Stimulated activated CD4-positive, alpha-beta T cell treated with anti-CD3 and anti-CD28 coated beads, Interleukin-4, amount 100 ng/mL, for 24 hours (primary cell): ENCODE results near the gene PPP1R3G.
"Not testable (repeated sequence)": the region's sequence is repeated elsewhere in the genome, so short reads cannot be mapped to it uniquely, and the experiment has no call there.

Experiments
- DNase-seq: peaks from one replicate; pipeline ENCODE4 v3.0.0-alpha.2; 2020

PPP1R3G gene

GRCh38 chr6:5084781-5085647 is at the start of gene PPP1R3G:
Gene PPP1R3G, plus strand, starts transcription at chr6:5085341. Its CDS starts 145 bp downstream, at chr6:5085486.
- no peak for DNase-seq

GRCh38 chr6:5036269-5036668 is 48.9 kb upstream of the PPP1R3G start:
- no peak for DNase-seq

GRCh38 chr6:5041955-5042354 is 43.2 kb upstream of the PPP1R3G start:
- DNase-seq: no peak

GRCh38 chr6:5042436-5042835 is 42.7 kb upstream of the PPP1R3G start:
- no peak for DNase-seq

- no peak for DNase-seq
These were observed 40.3 kb upstream of the PPP1R3G start for GRCh38 chr6:5044866-5045265.

- no peak for DNase-seq
These were observed 39.7 kb upstream of the PPP1R3G start for GRCh38 chr6:5045416-5045815.

- no peak for DNase-seq
These were observed 38.7 kb upstream of the PPP1R3G start for GRCh38 chr6:5046430-5046829.

- no peak for DNase-seq
These were observed 35.1 kb upstream of the PPP1R3G start for GRCh38 chr6:5050009-5050408.

GRCh38 chr6:5051394-5051793 is 33.7 kb upstream of the PPP1R3G start:
- no peak for DNase-seq

- DNase-seq: no peak
These were observed 32.1 kb upstream of the PPP1R3G start for GRCh38 chr6:5053038-5053437.

GRCh38 chr6:5053864-5054244 is 31.3 kb upstream of the PPP1R3G start:
- DNase-seq: no peak

GRCh38 chr6:5054245-5054873 is 30.8 kb upstream of the PPP1R3G start:
- no peak for DNase-seq

- DNase-seq: no peak
These were observed 30.0 kb upstream of the PPP1R3G start for GRCh38 chr6:5055118-5055517.

- no peak for DNase-seq
These were observed 26.9 kb upstream of the PPP1R3G start for GRCh38 chr6:5058254-5058653.

- DNase-seq: no peak
These were observed 25.9 kb upstream of the PPP1R3G start for GRCh38 chr6:5059036-5059896.

- DNase-seq: not testable (repeated sequence)
These were observed 24.7 kb upstream of the PPP1R3G start for GRCh38 chr6:5060439-5060838.

- no peak for DNase-seq
These were observed 24.0 kb upstream of the PPP1R3G start for GRCh38 chr6:5061152-5061551.

GRCh38 chr6:5063617-5064016 is 21.5 kb upstream of the PPP1R3G start:
- no peak for DNase-seq

GRCh38 chr6:5066456-5067093 is 18.6 kb upstream of the PPP1R3G start:
- DNase-seq: no peak

GRCh38 chr6:5067305-5067704 is 17.8 kb upstream of the PPP1R3G start:
- no peak for DNase-seq

GRCh38 chr6:5068153-5068751 is 16.9 kb upstream of the PPP1R3G start:
- DNase-seq: no peak

GRCh38 chr6:5071216-5071615 is 13.9 kb upstream of the PPP1R3G start:
- DNase-seq: no peak

- DNase-seq: no peak
These were observed 12.7 kb upstream of the PPP1R3G start for GRCh38 chr6:5072440-5072839.
